GM21528 (cell line): ENCODE results near the gene VPS52.

Experiments used
- ATAC-seq: cut with Tn5 transposase; IDR thresholded peaks from one replicate; pipeline ENCODE4 v1.9.1; 2021; ENCODE audit warnings: mild to moderate bottlenecking, moderate library complexity; ENCODE audit not compliant: unreplicated experiment, low FRiP score

Gene VPS52, protein sequence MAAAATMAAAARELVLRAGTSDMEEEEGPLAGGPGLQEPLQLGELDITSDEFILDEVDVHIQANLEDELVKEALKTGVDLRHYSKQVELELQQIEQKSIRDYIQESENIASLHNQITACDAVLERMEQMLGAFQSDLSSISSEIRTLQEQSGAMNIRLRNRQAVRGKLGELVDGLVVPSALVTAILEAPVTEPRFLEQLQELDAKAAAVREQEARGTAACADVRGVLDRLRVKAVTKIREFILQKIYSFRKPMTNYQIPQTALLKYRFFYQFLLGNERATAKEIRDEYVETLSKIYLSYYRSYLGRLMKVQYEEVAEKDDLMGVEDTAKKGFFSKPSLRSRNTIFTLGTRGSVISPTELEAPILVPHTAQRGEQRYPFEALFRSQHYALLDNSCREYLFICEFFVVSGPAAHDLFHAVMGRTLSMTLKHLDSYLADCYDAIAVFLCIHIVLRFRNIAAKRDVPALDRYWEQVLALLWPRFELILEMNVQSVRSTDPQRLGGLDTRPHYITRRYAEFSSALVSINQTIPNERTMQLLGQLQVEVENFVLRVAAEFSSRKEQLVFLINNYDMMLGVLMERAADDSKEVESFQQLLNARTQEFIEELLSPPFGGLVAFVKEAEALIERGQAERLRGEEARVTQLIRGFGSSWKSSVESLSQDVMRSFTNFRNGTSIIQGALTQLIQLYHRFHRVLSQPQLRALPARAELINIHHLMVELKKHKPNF

DNA sequence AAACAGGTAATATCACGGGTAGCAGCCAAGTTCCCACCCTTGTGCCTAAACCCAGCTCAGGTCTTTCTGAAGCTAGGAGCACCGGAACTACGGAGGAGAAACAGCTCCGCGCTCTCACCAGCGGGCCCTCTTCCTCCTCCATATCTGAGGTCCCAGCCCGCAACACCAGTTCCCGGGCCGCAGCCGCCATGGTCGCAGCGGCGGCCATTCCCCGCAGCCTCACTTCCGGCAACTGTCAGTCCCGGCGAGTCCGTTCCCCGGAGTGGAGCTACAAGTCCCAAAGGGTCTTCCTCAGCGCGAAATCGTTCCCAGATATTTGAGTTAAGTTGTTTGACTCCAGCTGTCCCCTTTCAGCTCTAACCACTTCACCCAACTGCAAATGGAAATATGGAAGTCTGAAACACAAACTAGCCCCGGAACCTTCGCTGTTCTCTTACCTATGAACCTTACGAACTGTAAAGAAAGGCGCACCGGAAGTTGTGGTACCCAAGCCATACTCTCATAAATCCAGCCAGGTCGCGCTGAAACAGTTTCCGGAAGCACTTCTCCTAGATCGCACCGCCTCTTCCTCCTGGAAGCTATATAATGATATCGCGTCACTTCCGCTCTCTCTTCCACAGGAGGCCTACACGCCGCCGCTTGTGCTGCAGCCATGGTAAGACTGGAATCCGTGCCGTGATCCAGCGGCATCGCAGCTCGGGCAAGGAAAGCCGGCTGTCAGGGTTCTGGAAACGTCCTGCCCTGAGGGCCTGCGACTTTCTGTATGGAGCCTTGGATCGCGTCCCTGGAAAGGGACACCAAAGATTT, at the start of gene VPS52, which contains the start of gene RPS18:
Gene VPS52, minus strand, starts transcription at position 409 of the 807 bp plus-strand sequence. Its CDS starts 201 bp downstream, at position 208.
Gene RPS18, plus strand, starts transcription at position 608 of the 807 bp plus-strand sequence. Its CDS starts 45 bp downstream, at position 653.
- peak; percentile 69 for ATAC-seq

DNA sequence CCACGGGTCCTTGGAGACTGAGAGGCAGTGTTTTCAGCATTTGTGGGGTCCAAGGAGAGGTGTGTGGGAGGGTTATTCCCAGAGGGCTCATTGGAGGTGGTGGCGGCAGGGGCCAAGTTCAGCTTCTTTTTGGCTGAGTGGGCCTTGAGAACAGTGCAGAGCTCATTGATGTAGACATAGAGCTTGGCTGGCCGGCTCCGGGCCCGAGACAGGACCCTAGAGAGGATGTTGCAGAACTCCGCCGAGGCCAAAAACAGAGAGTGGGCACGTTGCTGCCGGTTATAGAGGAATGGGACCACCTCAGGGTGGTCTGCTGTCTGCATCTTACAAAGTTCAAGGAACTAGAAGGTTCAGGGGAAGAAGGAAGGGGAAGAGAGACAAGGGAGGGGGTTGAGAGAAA, 49.6 kb upstream of the VPS52 start:
- no peak for ATAC-seq

DNA sequence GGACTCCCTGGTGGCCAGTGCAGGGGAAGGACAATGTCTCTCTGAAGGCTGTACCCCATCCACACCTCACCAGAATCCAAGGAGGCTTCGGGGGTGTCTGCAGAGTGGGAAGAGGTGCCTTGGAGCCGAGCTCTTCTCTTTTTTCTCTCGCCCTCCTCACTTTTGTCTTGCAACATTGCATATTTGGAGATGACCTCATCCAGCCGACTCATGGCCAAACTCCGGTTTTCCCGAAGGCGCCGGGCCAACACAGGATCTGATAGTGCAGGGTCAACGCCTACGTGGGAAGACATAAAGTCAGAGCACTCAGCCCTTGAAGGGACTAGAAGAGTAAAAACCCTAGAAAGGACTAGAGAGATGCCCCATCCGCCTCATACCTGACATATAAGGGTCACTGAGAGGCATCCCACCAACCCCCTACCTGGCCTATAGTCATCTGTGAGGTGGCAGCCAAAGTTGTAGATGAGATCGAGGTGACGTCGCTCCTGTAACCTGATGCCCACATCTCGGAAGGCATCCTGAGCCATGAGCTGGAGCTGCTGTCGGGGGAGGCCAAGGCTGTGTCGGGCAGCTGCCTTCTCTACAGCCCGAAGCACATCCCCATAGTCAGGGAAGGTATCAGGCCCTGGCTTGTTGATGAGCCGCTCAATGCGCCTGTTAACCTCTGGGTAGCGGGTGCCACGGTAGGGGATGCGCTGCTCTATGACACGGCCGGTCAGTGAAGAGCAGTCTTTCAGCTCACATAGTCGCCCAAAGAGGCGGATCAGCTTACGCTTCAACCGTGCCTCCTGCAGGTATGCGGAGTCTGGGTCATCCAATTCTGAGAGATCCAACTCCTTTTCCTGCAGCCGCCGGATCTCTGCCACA, 48.9 kb upstream of the VPS52 start:
- no peak for ATAC-seq

DNA sequence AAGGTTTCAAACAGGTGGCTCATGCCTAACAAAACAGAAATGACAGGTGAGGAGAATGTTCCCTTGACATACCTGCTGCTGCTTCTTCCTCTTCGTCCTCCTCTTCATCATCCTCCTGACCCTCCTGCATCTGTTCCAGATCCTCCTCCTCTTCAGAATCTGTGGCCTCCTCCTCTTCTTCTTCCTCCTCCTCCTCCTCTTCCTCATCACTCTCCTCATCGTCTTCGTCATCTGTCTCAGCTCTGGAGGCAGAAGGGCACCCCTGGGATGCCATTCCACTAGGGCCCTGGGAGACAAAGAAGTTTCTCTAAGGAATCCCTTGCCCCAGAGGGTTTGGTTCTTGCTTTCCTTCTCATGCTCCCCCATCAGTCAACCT, 48.3 kb upstream of the VPS52 start:
- ATAC-seq = no peak

DNA sequence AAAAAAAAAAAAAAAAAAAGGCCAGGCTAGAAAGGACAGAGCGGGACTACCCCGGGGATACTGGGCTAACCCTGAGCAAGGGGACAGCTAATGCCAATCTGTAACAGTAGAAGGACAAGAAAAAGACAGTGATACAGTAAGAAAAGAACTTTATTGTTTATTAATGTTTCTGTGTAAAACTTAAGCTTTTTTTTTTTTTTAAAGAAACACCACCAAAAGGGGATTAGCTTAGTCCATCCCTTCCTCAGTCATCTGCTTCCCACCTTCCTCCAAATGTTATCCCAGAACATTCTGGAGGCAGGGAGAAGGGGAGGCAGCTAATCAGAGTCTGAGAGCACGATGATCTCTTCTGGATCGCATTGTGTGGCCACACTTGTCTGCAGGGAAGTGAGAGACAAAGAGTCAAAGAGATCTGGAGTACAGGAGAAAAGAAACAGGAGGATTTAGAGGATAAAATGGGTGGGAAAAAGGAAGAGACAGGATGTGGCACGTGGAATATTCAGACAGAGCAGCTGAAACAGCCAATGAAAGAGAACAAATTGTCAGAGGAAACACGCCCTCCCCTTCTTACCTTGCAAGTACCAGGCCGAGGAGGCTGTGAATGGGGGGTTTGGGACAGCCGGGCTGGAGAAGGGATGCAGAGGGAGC, 46.9 kb upstream of the VPS52 start:
- no peak for ATAC-seq

DNA sequence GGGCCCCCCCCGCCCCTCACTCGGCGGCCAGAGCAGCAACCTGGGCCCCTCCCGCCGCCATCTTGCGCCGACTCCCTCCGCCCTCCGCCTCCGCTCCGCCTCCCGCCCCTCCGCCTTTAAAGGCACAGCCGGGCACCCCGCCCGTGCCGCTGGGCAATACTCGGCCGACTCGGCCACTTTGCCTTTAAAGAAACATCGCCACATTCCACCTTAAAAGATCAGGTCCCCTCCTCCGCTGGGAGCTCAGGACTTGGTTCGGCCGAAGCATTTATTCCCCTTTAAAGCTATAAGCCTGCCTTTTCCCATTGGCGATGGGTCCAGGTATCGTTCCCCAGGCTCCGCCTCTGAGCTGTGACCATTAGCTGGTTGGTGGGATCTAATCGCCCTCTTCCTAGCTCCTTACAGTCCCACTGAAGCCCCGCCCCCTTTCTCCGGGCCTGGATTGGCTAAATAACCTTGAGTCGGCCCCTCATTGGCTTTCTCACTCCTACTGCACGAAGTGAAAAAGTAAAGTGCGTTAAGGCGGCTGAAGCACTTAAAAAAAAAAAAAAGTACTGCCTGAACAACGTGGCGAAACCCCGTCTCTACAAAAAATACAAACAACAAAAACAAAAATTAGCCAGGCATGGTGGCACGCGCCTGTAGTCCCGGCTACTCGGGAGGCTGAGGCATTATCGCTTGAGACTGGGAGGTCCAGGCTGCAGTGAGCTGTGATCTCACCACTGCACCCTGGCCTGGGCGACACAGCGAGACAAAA, 46.2 kb upstream of the VPS52 start, which contains the start of gene ZBTB22:
Gene ZBTB22, minus strand, starts transcription at position 76 of the 757 bp plus-strand sequence. CDS start 828 bp downstream, outside the sequence.
- peak; percentile 42 for ATAC-seq

DNA sequence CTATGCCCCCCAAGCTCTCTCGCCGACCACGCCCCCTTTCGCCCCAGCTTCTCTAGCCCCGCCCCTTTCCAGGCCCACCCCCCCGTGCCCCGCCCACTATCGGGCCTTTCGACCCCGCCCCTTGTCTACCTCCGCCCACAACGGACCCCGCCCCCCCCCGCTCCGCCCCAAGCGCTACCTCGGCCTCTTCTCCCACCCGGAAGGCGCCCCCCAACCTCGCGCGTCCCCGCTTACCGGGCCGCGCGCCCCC, 45.7 kb upstream of the VPS52 start:
- ATAC-seq = no peak

DNA sequence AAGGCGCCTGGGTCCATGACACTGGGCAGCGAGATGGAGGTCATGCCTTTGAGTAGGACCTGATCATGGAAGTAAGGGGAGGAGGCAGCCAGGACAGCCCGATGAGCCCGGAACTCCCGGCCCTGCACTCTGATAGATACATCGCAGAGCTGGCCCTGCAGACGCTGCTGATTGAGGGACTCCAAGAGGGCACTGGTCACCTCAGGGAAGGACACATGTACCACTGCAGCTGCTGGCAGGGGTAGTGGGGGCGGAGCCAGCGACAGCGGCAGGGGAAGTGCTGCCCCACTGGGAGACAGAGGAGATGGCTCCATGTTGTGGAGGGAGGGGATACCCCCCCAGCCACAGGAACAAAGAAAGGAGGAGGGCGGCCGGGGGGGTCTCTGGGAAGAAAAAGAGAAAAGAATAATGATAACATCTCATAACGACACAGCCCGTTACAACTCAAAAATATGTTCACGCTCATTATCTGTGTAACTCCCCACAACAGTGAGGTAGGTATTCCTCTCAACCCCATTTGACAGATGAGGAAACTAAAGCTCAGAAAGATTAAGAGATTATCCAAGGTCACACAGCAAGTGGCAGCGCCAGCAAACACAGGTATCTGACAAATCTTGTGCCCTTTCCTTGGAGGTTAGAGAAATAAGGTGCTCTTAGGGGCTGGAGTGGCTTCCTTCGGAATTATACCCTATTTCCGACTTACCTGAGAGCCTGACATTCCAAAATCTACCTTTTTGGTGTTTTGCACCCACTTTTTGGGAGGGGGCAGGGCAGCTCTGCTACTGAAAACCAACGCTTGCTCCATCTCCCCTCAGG, 45.1 kb upstream of the VPS52 start:
- no peak for ATAC-seq

DNA sequence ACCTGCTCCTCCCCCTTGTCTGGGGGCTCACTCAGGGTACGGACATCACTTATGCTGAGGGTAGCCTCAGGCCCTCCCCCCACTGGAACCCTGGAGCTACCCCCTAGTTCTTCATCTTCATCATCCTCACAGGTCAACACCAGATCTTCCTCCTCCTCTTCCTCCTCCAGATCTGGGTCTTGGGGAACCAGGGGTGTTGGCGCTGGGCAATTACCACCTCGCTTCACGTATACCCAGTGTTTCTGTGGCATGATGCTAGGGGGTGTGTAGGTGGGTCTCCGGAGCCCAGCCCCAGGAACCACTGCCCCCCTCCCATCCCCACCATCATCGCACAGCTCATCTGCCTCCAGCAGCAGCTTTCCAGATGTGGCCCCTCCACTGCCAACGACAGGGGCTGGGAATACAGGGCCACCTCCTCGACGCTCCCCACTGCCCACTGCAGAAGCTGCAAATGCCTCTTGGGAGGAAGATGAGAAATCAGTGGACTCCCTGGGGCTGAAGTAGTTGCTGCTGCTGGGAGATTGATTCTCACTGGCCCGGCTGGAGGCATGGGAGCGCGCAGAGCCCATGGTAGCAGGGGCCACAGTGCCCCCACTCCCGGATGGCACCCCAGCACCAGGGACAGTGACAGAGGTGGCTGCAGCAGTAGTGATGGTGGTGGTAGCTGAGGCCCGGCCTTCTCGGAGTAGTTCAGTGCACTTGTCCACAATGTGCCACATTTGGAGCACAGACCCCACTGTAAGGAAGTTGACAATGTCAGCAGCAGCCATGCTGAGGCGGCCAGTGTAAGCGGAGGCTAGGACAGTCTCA, 44.3 kb upstream of the VPS52 start:
- ATAC-seq = no peak

DNA sequence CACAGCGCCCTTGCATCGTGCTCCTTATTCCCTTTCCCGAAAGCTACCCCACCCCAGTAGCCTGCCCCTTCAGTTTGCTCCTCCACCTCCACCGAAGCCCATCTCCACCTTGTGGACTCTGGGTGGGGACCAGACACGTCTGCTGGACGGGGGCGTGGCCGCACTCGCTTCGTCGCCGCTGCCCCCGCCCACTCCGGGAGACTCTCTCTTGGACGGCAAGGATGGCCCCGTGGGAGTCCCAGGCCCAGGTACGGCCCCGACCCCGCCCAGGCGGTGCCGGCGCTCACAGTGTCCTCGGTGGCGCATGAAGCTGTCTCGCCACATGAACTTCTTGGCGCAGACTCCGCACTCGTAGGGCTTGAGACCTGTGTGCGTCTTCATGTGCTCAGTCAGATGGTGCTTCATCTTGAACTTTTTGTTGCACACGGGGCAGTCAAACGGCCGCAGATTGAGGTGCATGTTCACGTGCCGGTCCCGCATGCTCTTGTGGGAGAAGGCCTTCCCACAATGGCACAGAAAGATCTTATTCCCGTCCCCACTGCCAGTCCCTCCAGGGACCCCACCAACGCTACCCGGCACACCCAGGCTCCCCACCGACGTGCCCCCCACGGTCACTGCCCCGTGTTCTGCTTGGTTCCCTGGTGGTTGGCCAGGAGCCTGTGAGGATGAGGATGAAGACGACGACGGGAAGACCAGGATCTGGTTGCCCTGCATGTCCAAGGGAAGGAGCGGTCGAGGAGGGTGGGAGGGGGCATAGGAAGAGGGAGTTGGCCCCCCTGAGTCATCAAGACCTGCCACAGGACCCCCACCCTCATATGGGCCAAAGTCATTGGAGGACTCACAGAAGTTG, 43.5 kb upstream of the VPS52 start:
- ATAC-seq = no peak

DNA sequence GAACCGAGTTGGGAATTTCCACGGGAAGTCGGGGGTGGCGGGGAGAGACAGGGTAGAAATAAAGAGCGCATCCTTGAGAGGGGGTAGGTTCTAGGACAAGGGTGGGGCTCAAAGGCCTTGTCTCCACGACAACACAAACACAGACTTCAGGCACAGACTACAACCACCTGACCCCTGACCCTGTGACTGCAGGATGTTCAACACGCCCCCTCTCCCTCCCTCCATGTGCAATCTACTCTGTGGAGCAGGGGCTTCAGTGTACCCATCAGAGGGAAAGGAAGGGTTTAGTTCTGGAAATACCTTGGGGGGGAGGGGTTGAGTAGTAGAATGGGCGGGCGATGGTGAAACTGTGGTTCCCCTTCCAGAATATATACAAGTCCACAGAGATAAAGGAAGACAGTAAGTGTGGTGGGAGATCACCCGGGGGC, 42.9 kb upstream of the VPS52 start:
- no peak for ATAC-seq

DNA sequence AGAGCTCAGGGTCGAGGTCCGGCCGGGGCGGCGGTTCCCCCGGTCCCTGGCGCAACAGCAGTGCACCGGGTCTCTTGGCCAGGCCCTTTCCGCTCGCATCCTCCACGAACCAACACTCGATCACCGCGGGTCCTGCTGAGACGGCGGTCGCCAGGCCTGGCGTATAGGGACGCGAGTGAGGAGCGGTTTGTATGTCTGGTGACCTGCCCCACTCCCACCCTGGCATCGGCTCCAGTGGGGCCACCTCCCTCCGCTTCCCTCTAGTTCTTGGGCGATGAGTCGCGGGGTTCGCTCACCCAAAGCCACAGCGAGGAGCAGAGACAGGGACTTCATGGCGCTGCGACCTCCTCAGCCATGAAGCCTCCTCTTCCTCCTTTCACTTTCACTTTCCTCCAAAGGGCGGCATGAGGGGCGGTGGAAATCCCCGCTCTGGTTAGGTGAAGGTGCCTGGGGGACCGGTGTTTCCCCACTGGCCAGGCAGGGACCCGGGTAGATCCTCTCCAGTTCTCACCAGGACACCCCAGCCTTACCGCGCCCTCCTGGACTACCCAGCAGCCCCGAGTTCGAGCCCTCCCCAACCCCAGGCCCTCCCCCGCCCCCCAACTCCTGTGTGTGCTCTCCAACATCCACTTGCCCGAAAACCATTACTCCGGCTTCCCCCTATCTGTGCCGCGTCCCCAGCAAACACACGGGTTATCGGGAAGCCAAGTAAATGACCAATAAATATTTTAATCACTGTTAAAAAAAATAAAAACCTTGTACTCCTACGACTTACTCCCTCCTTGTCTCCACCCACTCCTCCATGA, 42.2 kb upstream of the VPS52 start, which contains the start of gene TAPBP:
Gene TAPBP, minus strand, starts transcription at position 370 of the 806 bp plus-strand sequence. Its CDS starts 37 bp downstream, at position 333.
- ATAC-seq = peak; percentile 38

DNA sequence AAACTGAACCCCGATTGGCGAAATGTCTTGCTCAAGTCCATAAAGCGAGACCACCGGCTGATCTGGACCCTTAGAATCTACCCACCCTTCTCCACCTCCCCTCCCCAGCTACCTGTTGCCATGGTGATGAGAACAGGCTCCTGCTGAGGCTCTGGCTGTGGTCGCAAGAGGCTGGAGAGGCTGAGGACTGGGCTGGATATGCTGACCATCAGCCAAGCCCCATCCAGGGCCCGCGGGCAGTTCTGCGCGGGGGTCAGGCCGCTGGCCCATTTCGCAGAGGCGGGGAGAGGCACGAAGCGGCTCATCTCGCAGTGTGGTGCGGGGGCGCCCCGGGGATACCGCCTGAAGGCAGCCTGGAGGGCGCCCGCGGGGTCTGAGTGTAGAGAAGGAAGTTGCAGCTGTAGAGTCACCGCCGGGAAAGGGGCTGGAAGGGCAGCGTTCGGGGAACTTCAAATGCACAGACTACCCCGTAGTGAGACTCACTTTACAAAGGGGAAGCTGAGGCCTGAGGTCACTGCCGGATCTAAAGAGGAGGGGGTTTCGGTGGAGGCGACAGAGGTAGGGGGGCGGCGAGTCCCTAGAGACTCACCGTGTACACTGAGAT, 41.5 kb upstream of the VPS52 start:
- peak; percentile 4 for ATAC-seq

DNA sequence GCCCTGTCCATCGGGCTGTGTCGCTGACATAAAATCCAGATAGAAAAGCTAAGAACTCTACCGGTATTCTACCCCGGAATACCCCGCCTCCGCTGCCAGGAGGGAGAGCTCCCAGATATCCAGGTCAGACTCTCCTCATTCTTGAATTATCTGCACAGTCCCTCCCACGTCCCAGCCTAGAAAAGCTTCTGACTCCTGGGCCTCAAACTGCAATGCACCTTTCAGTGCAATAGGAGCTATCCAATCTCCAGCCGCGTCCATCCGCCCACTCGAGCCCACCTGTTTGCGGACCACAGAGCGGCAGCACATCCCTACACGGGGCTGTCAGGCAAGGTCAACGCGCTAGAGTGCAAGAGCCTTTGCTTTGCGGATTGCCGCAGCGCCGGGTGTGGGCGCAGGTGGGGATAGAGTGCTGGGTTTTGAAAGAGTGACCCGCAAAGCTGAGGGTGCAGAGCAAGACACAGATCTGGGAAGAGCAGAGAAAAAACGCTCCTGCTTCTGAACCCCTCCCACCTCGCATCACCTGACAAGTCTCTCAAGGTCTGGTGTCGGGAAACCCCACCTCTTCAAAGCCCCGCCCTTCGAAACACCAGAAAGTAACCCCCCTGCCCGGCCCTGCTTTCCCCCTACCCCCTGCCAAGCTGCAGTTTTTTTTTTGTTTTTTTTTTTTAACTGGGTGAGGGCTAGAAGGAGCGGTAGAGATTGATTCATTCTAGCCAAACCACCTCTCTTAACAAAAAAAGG, 40.9 kb upstream of the VPS52 start:
- no peak for ATAC-seq
